Measurements from ENCODE around the gene RASL11B. TPM values are rescaled to one million over a fixed set of nuclear protein-coding genes. Genes with fewer than 3 reads are reported as not detected.

Gene RASL11B
- total RNA-seq, 4 donors from 2014 or later = 1.3 to 2.5 (median 1.7) TPM

DNA sequence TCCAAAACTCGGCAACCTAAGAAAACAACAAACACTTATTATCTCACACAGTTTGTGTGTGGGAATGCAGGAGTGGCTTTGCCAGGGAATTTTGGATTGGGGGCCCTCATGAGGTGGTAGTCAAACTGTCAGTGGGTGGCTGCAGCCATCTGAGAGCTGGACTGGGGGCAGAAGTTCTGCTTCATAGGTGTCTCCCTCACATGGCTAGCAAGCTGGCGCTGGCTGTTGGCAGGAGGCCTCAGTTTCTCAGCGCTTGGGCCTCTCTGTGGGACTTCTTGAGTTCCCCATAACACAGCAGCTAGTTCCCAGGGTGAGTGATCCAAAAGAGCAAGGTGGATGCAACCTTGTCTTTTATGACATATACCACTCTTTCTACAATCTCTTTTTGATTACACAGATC is 26.0 kb upstream of the RASL11B start:
- TF ChIP-seq POLR2AphosphoS5 (IDR thresholded peaks at IDR 0.05) (no peak), EP300 (IDR thresholded peaks at IDR 0.05) (no peak), POLR2A (IDR thresholded peaks at IDR 0.05) (no peak)
- TF ChIP-seq, protein P1, sequence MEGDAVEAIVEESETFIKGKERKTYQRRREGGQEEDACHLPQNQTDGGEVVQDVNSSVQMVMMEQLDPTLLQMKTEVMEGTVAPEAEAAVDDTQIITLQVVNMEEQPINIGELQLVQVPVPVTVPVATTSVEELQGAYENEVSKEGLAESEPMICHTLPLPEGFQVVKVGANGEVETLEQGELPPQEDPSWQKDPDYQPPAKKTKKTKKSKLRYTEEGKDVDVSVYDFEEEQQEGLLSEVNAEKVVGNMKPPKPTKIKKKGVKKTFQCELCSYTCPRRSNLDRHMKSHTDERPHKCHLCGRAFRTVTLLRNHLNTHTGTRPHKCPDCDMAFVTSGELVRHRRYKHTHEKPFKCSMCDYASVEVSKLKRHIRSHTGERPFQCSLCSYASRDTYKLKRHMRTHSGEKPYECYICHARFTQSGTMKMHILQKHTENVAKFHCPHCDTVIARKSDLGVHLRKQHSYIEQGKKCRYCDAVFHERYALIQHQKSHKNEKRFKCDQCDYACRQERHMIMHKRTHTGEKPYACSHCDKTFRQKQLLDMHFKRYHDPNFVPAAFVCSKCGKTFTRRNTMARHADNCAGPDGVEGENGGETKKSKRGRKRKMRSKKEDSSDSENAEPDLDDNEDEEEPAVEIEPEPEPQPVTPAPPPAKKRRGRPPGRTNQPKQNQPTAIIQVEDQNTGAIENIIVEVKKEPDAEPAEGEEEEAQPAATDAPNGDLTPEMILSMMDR (IDR thresholded peaks at IDR 0.05) = no peak
- Histone ChIP-seq H3K27me3 (no peaks in the 10 kb centered on the region), H3K4me3 (no peak overlapping the region), H3K27ac (no peak overlapping the region), H3K9me3 (no peaks in the 10 kb centered on the region), H3K4me1 (peaks cover 53% of the 10 kb centered on the region), H3K36me3 (no peaks in the 10 kb centered on the region)
- no peak for DNase-seq (ENCODE audit: low spot score in 2 of 2)
- WGBS = 79% methylated on average over 3 of the region's 3 CpGs

DNA sequence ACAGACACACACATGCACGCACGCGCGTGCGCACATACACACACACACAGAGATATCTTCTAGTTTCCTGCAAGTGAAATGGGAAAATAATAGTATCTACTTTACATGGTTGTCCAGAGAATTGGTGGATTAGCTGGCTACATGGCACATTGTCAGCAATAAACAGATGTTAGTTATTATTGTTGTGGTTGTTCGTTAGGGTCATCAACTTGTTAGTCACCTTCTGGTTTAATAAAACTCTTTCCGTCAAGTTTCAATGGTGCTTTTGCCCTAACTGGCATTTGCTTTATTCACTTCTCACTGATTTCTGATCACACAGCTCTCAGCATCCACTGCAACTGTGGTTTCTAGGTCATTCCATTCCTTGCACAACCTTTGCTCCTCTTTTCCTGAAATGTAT is 25.4 kb upstream of the RASL11B start:
- H3K9me3 ChIP-seq = no peaks in the 10 kb centered on the region
- peaks cover 58% of the 10 kb centered on the region for H3K4me1 ChIP-seq
- H3K4me3 ChIP-seq = no peak overlapping the region
- H3K36me3 ChIP-seq = no peaks in the 10 kb centered on the region
- no peaks in the 10 kb centered on the region for H3K27me3 ChIP-seq
- WGBS = 92% methylated on average over 7 of the region's 7 CpGs
- DNase-seq (ENCODE audit: low spot score in 2 of 2) = no peak
- H3K27ac ChIP-seq = no peak overlapping the region
- TF ChIP-seq, protein P1 (IDR thresholded peaks at IDR 0.05) = no peak
- TF ChIP-seq POLR2AphosphoS5 (IDR thresholded peaks at IDR 0.05) = no peak
- TF ChIP-seq POLR2A (IDR thresholded peaks at IDR 0.05) = no peak
- TF ChIP-seq EP300 (IDR thresholded peaks at IDR 0.05) = no peak

DNA sequence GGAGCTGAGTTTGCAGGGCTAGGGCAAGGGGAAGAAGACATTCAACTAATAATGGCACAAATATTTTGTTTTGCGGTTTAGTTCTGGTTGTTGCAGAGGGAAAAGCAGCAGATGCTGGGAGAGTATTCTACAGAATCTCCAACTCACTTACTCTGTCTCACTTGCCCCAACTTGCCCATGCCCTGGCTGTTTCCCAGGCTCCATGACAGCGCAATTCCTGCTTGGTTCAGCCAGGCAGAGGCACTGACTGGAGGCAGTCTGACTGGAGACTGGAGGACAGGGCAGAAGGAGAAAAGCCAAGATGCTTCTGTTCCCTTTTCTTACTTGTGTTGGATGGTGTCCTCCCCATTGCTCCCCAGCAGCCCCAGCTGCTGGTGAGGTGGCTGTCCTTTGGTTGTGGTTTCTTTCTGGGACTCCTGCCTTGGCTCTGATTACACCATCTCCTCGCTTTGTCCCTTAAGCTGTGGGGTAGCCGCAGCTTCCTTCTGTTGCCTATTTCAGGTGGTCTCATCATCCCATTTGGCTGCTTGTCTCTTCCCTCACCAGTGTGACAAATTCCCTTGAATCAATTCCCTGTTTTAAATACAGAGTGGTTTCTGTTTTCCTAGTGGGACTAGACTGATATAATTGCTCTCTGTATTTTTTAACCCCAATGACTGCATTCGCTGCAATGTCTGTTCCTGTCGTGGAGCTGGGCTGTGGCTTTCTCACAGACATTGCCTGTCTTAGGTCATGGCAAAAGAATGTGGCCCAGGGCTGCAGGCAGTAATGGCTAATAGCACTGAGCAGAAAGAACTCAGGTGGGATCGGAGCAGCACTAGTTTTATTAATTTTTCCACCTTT is 24.2 kb upstream of the RASL11B start:
- no peak for DNase-seq (ENCODE audit: low spot score in 2 of 2)
- Histone ChIP-seq H3K27ac (peak overlapping the region; percentile 72), H3K4me1 (peaks cover 68% of the 10 kb centered on the region), H3K27me3 (no peaks in the 10 kb centered on the region), H3K4me3 (no peak overlapping the region), H3K36me3 (no peaks in the 10 kb centered on the region), H3K9me3 (no peaks in the 10 kb centered on the region)
- TF ChIP-seq, protein P1 (IDR thresholded peaks at IDR 0.05) = no peak
- TF ChIP-seq EP300 (IDR thresholded peaks at IDR 0.05) (no peak), POLR2AphosphoS5 (IDR thresholded peaks at IDR 0.05) (no peak), POLR2A (IDR thresholded peaks at IDR 0.05) (no peak)
- WGBS = 60% methylated on average over 7 of the region's 7 CpGs

DNA sequence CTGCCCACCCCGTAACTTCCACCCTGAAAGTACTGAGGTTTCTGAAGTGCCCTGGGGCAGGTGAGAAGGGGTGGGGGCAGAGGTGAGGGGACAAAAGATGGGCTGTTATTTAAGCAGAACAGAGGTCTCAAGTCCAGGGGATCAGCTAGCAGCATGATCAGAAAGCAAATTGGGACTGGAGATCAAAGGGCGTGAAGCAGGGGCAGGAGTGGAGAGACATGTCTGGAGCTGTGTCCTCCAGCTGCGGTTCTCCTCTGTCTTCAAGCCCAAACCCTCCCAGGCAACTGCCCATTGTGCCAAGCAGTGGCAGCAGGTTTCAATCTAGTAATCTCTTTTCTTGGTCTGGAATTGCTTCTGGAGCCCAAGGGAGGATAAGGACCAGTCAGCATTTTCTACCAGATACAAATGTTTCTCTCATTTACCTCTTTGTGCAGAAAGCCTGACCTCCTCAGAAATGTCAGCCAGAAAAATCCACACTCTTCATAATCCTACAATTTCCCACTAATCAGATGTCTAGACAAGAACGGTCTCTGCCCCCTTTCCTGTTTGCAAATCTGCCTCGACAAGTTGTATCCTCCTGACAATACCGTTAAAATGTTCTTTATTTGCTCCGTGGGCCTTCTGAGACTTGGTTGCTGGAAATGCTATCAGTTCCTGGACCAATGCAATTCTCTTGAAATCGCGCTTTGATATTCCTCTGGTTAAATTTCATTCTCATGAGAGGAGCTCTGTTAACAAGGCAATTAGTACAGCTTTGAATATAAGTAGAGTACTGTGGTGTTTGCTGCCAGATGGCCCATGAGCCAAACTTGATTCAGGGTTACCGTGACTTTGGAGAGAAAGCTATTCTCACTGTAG is 23.2 kb upstream of the RASL11B start:
- TF ChIP-seq, protein P1 (IDR thresholded peaks at IDR 0.05) = no peak
- TF ChIP-seq EP300 (IDR thresholded peaks at IDR 0.05) (no peak), POLR2A (IDR thresholded peaks at IDR 0.05) (no peak), POLR2AphosphoS5 (IDR thresholded peaks at IDR 0.05) (no peak)
- Histone ChIP-seq H3K4me3 (no peak overlapping the region), H3K27ac (peak overlapping the region; percentile 72), H3K36me3 (no peaks in the 10 kb centered on the region), H3K9me3 (no peaks in the 10 kb centered on the region), H3K4me1 (peaks cover 68% of the 10 kb centered on the region), H3K27me3 (no peaks in the 10 kb centered on the region)
- no peak for DNase-seq (ENCODE audit: low spot score in 2 of 2)
- 43% methylated on average over 10 of the region's 10 CpGs for whole genome bisulfite sequencing

Measured in suprapubic skin (tissue), 4 donors.